MCF 10A (cell line): ENCODE data around the gene RBM27. TPM values are rescaled to one million over a fixed set of nuclear protein-coding genes. Genes with fewer than 3 reads are reported as not detected.

Source experiments
- BruUV-seq: library from RNA; stranded (reverse); fragments of 400-500 nt; replicated peaks from 2 replicates; lab custom pipeline; 2021; lab: Mats Ljungman, UMichigan
- CTCF ChIA-PET: fragments of 300-600 bp; sonication (Branson Sonifier 250); formaldehyde crosslinking; extraction: SDS; loops from one replicate; lab custom pipeline; 2021; ENCODE audit warnings: antibody characterized with exemption, inconsistent platforms; lab: Yijun Ruan, JAX
- POLR2A ChIA-PET: fragments of 300-600, 350-650 bp; sonication (Branson Sonifier 250); formaldehyde crosslinking; extraction: SDS; loops from one replicate; lab custom pipeline; 2020; ENCODE audit warnings: antibody characterized with exemption, inconsistent platforms; lab: Yijun Ruan, JAX
- DNase-seq: peaks from one replicate; pipeline ENCODE4 v3.0.0-alpha.2; 2018; ENCODE audit not compliant: unreplicated experiment
- H3K27ac Mint-ChIP-seq: one replicate; pipeline ENCODE4 v1.8.0; 2022; ENCODE audit warnings: mild to moderate bottlenecking, low read depth, mixed read lengths; ENCODE audit not compliant: unreplicated experiment
- H3K27me3 Mint-ChIP-seq: one replicate; pipeline ENCODE4 v1.8.0; 2022; ENCODE audit warnings: mixed read lengths; ENCODE audit not compliant: insufficient read depth, unreplicated experiment
- H3K36me3 Mint-ChIP-seq: one replicate; pipeline ENCODE4 v1.8.0; 2022; ENCODE audit warnings: mild to moderate bottlenecking, moderate library complexity, mixed read lengths; ENCODE audit not compliant: insufficient read depth, unreplicated experiment
- H3K4me1 Mint-ChIP-seq: one replicate; pipeline ENCODE4 v1.8.0; 2022; ENCODE audit warnings: mixed read lengths; ENCODE audit not compliant: insufficient read depth, unreplicated experiment
- H3K4me3 Mint-ChIP-seq: one replicate; pipeline ENCODE4 v1.8.0; 2022; ENCODE audit warnings: mild to moderate bottlenecking, moderate library complexity, mixed read lengths; ENCODE audit not compliant: unreplicated experiment
- H3K9me3 Mint-ChIP-seq: one replicate; pipeline ENCODE4 v1.8.0; 2022; ENCODE audit warnings: mixed read lengths; ENCODE audit not compliant: unreplicated experiment
- intact Hi-C: fragments of 100-400 bp; cut with micrococcal nuclease; formaldehyde crosslinking; loops from 2 replicates; pipeline ENCODE4 v1.14.1; 2022
- total RNA-seq: library from RNA; stranded (reverse); gene quantifications from 2 replicates; pipeline ENCODE4 v1.2.3, GENCODE V29; 2022
- TF ChIP-seq, protein P1 (sequence below): fragments of 200-600 bp; IDR thresholded peaks from one replicate; pipeline ENCODE4 v1.8.0; 2022; ENCODE audit warnings: antibody characterized with exemption, mild to moderate bottlenecking; ENCODE audit not compliant: unreplicated experiment

The RBM27 gene
- total RNA-seq, 1 experiment from 2014 or later = 27.9 TPM

DNA sequence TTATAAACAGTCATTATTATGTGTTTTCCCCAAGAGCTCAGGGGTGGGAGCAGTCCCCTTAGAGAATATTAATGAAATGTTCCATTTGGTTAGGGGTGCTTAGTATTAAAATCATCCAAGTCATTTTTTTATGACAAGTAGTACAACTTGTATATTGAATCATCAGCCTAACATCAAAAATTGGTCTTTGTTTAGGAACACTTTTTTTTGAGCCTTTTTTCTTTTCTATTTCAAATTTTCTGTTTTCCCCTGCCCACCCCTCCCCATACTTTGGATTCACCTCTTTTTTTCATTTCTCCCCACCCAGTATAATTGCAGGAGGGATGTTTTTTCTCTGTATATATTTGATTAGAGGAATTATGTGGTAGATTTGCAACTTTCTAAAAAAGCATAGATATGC is 25.8 kb downstream of the RBM27 start:
- Mint-ChIP-seq H3K36me3 (peaks cover 95% of the 10 kb centered on the region), H3K4me3 (no peak overlapping the region), H3K27me3 (no peaks in the 10 kb centered on the region), H3K4me1 (no peaks in the 10 kb centered on the region), H3K9me3 (no peaks in the 10 kb centered on the region), H3K27ac (no peak overlapping the region)
- intact Hi-C loops = no loop called here
- POLR2A ChIA-PET = interaction anchor here (0.6 to 1.1 kb wide), 3 partner anchors 16 to 83 kb away, joined by 4 to 5 read pairs (median 5); partner anchors contain the start of gene RBM27
- DNase-seq = no peak
- BruUV-seq = no TSS peak
- CTCF ChIA-PET = interaction anchor here (1.0 kb wide), 1 partner anchor 136 kb away, joined by 3 read pairs; no protein-coding TSS in a partner anchor
- TF ChIP-seq, protein P1, sequence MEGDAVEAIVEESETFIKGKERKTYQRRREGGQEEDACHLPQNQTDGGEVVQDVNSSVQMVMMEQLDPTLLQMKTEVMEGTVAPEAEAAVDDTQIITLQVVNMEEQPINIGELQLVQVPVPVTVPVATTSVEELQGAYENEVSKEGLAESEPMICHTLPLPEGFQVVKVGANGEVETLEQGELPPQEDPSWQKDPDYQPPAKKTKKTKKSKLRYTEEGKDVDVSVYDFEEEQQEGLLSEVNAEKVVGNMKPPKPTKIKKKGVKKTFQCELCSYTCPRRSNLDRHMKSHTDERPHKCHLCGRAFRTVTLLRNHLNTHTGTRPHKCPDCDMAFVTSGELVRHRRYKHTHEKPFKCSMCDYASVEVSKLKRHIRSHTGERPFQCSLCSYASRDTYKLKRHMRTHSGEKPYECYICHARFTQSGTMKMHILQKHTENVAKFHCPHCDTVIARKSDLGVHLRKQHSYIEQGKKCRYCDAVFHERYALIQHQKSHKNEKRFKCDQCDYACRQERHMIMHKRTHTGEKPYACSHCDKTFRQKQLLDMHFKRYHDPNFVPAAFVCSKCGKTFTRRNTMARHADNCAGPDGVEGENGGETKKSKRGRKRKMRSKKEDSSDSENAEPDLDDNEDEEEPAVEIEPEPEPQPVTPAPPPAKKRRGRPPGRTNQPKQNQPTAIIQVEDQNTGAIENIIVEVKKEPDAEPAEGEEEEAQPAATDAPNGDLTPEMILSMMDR = no peak

DNA sequence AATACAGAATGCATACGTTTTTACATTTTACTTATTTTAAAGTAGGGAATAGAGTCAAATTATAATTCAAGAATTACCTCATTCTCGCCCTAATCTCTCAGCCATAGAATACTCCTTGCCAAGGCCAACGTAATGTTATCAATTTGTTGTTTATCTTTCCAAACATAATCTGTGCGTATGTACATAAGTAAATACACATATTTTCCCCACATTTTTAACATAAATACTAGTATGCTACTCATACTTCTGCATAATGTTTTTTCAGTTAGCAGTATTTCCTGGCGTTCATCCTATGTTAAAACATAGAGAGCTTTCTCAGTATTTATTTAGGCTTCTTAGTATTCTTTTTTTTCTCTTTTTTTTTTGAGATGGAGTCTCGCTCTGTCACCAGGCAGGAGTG is 28.8 kb downstream of the RBM27 start:
- no peaks in the 10 kb centered on the region for H3K27me3 Mint-ChIP-seq
- no peaks in the 10 kb centered on the region for H3K4me1 Mint-ChIP-seq
- ChIA-PET POLR2A (no interaction called here), CTCF (interaction anchor here (0.7 kb wide), 1 partner anchor 59 kb away, joined by 4 read pairs; no protein-coding TSS in a partner anchor)
- intact Hi-C loops = no loop called here
- H3K36me3 Mint-ChIP-seq = peaks cover 87% of the 10 kb centered on the region
- no peak for DNase-seq
- H3K4me3 Mint-ChIP-seq = no peak overlapping the region
- no peaks in the 10 kb centered on the region for H3K9me3 Mint-ChIP-seq
- TF ChIP-seq, protein P1 = no peak
- no TSS peak for BruUV-seq
- no peak overlapping the region for H3K27ac Mint-ChIP-seq

DNA sequence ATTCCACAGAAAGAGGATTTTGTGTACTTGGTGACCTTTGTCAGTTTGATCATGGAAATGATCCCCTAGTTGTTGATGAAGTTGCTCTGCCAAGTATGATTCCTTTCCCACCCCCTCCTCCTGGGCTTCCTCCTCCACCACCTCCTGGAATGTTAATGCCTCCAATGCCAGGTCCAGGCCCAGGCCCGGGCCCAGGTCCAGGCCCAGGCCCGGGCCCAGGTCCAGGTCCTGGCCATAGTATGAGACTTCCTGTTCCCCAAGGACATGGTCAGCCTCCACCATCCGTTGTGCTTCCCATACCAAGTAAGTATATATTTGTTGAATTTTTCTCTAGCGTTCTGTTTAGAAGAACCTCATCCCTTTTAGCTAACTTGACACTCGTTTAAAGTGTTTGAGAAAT is 30.0 kb downstream of the RBM27 start:
- peaks cover 89% of the 10 kb centered on the region for H3K36me3 Mint-ChIP-seq
- H3K4me1 Mint-ChIP-seq = no peaks in the 10 kb centered on the region
- intact Hi-C loops = no loop called here
- ChIA-PET CTCF (interaction anchor here (0.6 kb wide), 1 partner anchor 290 kb away, joined by 3 read pairs; no protein-coding TSS in a partner anchor), POLR2A (interaction anchor here (1.1 kb wide), 1 partner anchor 10 kb away, joined by 4 read pairs; no protein-coding TSS in a partner anchor)
- TF ChIP-seq, protein P1 = no peak
- no peak overlapping the region for H3K27ac Mint-ChIP-seq
- no peaks in the 10 kb centered on the region for H3K27me3 Mint-ChIP-seq
- H3K4me3 Mint-ChIP-seq = no peak overlapping the region
- H3K9me3 Mint-ChIP-seq = no peaks in the 10 kb centered on the region
- BruUV-seq = no TSS peak
- no peak for DNase-seq

DNA sequence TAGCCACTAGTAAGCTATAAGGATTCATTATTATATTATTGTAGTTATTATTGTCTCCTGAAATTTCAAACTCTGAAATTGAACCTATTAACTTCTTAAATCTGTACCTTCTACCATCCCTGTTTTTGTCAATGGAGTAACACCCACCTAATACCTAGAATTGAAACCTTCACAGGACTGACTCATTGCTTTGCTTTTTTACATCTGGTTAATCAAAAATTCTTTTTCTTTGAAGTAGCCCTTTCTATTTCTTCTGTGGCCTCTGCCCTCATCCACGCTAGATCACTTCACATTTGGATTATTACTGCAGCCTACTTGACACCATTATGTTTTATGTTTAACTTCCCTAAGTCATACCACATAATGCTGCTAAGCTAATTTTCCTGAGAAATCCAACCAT is 35.6 kb downstream of the RBM27 start:
- intact Hi-C loops = no loop called here
- POLR2A ChIA-PET = interaction anchor here (1.1 kb wide), 1 partner anchor 208 kb away, joined by 3 read pairs; no protein-coding TSS in a partner anchor

More for the DNA sequence above, 35.6 kb downstream of the RBM27 start:
- H3K9me3 Mint-ChIP-seq = peaks cover 7% of the 10 kb centered on the region
- no peak overlapping the region for H3K4me3 Mint-ChIP-seq
- no TSS peak for BruUV-seq
- no peak overlapping the region for H3K27ac Mint-ChIP-seq
- CTCF ChIA-PET = no interaction called here
- peaks cover 83% of the 10 kb centered on the region for H3K36me3 Mint-ChIP-seq
- TF ChIP-seq, protein P1 = no peak
- H3K27me3 Mint-ChIP-seq = no peaks in the 10 kb centered on the region
- no peak for DNase-seq
- H3K4me1 Mint-ChIP-seq = no peaks in the 10 kb centered on the region
